A204.1 (cell line): ENCODE measurements around the gene HIRA.
"Not testable (repeated sequence)": the region's sequence is repeated elsewhere in the genome, so short reads cannot be mapped to it uniquely, and the experiment has no call there.

ENCODE experiments used
- FAIRE-seq: peaks from 2 replicates; lab custom pipeline; 2012; peaks lifted over from hg19 to GRCh38; lab: Jason Lieb, UNC

The HIRA gene

DNA sequence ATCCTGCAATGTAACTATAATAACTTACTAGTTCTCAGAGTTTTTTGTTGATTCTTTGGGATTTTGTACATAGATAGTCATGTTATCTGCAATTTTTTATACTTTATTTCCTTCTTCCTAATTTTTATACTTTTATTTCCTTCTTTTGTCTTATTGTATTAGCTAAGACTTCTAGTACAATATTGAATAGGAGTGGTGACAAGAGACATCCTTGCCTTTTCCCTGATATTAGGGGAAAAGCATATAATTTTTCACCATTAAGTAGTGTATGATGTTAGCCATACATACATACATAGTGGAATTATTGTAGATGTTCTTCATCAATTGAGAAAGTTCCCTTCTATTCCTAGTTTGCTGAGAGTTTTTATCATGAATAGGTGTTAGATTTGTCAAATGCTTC lies 112.3 kb downstream of the HIRA start:
- no peak for FAIRE-seq

DNA sequence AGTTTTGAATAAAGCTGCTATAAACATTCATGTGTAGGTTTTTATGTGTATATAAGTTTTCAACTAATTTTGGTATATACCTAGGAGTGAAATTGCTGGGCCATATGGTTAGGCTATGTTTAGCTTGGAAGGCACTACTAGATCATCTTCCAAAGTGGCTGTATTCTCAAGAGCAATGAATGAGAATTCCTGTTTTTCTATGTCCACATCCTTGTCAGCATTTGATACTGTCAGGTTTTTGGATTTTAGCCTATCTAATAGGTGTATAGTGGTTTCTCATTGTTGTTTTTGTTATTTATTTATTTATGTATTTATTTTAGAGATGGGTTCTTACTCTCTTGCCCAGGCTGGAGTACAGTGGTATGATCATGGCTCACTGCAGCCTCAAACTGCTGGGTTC lies 113.7 kb downstream of the HIRA start:
- FAIRE-seq: no peak

DNA sequence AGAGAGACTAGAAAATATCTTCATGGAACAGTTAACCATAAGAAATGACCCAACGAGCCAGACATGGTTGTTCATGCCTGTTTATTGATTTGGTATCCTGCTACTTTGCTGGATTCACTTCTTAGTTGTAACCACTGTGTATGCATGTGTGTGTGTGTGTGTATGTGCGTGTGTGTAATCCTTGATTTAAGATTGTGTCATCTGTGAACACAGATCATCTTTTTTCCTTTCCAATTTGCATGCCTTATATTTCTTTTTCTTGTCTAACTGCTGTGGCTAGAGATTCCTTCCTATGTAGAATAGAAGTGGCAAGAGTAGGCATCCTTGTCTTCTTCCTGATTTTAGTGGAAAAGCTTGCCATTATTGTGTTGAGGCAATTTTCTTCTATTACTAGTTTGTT lies 123.7 kb downstream of the HIRA start:
- FAIRE-seq: no peak

DNA sequence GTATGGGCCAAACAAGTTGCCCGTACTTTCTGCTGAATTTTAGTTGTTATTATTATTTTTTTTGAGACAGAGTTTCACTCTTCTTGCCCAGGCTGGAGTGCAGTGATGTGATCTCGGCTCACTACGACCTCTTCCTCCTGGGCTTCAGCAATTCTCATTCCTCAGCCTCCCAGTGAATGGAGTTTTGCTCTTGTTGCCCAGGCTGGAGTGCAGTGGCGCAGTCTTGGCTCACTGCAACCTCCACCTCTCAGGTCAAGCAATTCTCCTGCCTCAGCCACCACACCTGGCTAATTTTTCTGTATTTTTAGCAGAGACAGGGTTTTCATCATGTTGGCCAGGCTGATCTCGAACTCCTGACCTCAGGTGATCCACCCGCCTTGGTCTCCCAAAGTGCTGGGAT lies 125.0 kb downstream of the HIRA start:
- FAIRE-seq: not testable (repeated sequence)

DNA sequence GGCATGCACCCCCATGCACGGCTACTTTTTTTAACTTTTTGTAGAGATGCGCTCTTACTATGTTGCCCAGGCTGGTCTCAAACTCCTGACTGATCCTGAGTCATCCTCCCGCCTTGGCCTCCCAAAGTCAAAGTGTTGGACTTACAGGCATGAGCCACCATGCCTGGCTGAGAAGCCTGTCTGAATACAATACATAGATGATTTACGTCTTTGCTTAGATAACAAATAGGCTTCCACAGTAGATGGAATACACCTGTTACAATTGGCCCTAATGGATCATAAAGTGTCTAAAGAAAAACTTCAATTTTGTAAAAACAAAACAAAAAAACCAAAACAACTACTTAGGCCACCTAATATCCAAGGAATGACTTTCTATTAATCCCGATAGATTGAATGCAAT lies 127.0 kb downstream of the HIRA start:
- no peak for FAIRE-seq

DNA sequence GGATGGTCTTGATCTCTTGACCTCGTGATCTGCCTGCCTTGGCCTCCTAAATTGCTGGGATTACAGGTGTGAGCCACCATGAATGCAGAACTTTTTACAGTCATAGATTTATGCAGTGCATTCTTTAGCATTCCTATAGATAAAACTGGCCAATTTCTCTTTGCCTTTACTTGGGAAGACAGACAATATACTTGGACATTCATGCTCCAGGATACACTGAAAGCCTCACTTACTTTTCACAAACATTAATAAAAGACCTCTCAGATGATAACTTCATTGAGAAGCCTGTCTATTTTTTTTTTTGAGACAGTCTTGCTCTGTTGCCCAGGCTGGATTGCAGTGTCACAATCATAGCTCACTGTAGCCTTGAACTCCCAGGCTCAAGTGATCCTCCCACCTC lies 127.7 kb downstream of the HIRA start:
- no peak for FAIRE-seq

DNA sequence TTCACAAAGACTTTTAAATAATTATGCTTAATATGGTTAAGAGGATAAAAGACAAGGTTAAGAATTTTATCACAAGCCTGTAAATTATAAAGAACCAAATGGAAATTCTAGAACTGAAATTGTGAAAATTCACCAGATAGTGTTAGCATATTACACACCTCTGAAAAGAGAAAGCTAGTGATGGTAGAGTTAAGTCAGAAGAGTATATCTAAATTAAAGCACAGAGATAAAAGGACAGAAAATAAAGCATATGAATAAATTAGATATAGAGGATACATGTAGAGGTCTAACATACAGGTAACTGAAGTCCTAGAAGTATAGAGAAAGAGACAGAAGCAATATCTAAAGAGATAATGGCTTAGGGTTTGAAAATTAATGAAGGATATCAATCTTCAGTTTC lies 135.8 kb downstream of the HIRA start:
- FAIRE-seq: no peak

DNA sequence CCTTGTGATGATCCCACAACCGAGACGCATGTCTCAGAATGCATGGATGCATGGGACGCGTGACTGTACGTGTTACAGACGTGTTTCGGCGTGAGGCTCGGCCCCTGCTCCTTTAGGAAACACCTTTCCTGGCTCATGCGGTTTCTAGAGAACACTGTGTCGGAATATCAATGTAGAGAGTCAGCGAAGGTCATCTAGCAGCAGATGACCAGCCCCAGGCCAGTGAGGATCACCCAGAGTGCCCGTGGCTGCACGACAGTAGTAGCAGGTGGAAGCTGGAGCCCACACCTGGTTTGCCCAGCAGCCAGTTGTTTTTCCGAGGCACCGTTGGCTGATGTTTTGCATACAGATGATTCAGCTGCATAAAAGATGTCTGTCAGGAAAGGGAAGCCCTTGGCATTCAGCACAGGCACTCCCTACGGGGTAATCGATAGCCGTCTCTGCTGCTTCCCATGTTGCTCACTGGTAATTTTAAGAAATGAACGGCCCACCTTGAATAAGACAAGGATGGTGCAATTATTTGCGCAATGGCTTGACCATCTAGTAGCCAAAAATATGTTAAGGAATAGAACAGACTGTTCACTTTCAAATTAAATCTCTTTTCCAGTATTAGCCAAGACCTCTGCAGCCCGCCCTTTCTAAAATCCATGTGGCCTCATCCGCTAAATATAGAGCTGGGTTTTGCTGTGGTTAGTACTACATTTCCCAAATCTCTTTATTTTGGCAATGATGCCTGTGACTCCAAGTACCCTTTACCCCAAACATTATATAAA lies 138.9 kb downstream of the HIRA start:
- FAIRE-seq: no peak

DNA sequence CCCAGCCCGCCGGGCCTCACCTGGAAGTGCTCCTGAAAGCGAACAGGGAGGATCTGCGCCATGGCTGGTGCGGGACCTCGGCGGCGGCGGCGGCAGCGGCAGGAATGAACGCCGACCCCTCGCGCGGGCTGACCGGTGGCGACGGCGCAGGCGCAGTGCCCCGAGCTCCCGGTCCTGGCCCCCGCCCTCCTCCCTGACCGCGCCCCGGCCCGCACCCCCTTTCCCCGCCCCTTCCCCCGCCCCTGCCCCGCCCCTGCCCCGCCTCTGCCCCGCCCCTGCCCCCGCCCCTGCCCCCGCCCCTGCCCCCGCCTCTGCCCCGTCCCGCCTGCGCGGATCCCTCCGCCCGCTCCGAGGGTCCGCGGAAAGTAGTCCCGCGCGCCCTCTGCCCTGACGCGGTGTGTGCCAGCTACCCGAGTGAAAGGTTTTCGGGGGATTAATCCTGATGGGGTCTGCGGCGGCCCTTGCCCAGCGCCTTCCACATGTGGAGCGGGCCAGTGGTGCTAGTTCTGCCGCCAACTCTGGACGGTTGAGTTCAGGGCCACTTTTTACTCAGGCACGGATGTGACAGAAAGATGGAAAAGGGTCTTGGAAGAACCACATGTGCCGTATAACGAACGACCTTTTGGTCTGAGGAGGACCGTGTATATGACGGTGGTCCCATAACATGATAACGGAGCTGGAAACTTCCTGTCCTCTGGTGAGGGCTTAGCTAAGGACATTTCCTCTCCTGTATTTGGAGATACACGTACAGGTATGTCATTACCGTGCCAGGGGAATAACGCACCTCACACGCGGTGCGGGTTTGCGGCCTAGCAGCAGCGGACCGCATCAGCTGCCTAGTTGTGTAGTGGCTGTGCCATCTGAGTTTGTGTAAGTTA lies 139.7 kb downstream of the HIRA start, which contains the start of gene CLTCL1:
Gene CLTCL1, minus strand, starts transcription at position 140 of the 878 bp plus-strand sequence. Its CDS starts 78 bp downstream, at position 62.
- FAIRE-seq: no peak

DNA sequence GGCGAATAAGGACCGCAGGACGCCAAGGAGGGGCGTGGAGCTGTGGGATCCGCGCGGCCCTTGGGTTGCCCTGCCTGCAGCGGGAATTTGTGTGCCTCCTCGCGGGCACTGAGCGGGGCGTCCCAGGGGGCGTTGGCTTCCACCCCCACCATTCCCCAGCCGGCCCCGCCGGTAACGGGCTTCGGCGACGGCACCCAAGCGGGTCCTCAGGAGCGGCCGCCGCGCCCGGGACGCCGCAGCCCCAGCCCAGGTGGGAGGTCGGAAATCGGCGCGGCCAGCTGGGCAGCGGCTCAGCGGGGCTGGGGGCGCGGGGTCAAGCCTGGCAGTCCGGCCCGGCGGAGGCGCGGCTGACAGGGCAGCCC lies 140.3 kb downstream of the HIRA start:
- FAIRE-seq: no peak

DNA sequence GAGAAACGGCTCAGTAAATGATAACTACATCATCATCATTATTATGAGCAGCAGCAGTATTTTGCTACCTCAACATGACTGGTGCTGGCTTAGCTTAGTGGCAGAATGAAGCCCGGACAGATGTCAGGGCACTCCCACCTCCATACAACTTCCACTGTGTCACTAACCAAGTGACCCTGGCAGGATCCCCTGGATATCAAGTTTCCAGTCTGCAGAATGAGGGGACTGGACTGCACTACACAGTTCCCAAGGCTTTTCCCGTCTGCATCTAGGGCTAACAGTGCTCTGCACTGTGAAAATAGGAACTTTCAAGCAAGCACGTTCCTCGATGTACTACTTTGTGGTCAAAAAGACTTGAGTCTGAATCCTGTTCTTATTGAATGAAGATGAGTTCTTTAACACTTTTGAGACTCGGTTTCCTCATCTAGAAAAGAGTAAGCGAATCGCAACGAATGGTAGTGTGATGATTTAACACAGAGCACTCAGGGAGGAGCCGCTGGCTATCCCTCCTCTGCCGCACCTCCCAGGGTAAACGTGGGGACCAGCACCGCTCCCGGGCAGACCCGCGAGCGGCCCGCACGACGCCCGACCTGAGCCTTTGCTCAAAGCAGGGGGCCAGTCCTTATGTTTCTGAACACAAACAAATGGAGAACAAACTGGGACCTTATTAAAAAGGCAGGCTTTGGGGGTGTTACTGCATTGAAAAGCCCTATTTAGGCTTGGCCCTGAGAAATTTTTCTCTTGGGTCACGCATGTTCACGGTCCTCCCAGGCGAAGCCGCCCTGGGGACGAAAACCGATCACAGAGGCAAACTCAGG lies 140.9 kb downstream of the HIRA start:
- FAIRE-seq: no peak

DNA sequence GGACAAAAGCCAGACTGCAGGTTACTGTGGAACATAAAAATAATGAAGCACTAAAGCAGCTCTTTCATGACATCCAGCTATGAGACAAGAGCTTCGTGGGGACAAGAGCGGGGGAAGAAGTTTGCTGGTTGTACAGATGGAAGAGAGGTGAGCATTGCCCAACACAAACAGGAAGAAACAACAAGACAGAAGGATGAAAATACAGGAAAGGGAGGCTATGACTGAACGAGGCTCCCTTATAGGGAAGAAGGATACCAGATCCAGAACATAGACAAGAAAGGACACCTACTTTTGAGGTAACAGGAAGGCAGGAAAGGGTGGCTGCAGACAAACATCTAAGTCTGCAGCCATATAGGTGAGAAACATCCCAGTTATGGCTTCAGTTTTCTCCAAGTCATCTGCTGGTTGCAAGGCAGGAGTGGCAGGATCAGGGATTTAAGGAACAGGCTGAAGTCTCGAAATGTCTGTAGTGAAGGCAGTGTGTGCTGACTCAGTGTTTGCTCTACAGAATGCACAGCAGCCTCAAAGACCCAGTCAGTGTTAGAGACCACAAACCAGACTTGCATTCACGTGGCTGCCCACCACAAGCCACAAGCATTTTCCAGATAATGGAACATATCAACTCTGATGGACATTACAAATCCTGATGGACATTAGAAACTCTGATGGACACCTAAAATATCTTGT lies 141.9 kb downstream of the HIRA start:
- FAIRE-seq: no peak

DNA sequence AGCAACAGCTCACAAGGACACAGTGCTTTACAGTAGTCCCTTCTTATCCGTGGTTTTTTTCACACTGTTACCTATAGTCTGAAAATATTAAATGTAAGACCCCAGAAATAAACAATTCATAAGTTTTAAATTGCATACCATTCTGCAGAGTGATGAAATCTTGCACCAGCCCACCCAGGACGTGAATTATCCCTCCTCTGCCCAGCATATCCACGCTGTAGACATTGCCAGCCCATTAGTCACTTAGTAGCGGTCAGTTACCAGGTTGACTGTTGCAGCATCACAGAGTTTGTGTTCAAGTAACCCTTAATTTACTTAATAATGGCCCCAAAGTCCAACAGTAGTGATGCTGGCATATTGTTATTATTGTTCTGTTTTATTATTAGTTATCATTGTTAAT lies 143.6 kb downstream of the HIRA start:
- no peak for FAIRE-seq

DNA sequence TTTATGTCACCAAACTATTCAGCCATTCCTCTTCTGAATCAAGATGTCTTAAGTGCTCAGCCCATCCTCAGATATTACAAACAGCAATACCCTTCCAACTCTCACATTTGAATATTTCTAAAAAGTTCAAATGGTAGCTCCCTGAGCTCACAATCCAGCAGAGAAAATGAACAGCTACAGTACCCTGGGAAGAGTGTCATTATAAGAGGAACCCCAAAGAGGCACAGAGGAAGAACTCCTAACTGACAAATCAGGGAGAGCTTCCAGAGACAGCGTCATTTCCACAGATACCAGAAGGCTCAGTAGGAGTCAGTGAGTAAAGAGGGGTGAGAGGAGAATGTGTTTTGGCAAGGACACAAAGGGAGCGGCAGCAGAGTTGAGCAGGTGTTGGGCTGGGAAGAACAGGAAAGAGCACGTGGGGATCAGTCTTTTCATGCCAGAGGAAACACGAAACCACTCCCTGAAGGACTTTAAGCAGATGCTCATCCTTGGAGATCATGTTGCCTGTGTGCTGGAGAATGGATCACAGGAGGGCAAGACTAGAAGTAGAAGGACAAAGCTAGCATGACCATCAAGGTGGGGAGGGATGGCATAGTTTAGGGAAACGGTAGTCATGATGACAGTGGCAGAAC lies 144.3 kb downstream of the HIRA start:
- FAIRE-seq: no peak

DNA sequence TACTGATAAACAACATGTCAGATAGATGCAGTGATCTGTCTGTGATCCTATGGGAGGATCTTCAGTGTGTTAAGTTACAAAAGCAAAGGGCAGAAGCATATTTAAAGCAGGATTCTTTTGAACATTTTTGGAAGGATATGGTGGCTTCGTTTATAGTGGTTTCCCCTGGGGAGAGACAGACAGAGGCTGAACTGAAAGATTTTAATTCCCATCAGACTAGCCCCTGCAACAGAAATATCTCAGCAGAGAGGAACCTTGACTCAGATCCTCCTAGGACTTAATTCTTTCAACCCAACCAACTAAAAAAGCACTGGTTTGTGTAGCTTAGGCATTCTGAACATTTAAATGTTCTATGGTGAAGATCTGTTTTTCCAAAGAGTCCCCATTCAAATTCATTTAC lies 145.7 kb downstream of the HIRA start:
- FAIRE-seq: no peak
